Naive thymus-derived CD8-positive, alpha-beta T cell (primary cell): Measurements from ENCODE around the gene EYA3. TPM values are rescaled to one million over a fixed set of nuclear protein-coding genes. Genes with fewer than 3 reads are reported as not detected.

Experiments
- ATAC-seq, 2 donors: fragments of 150-1000 bp; cut with Tn5 transposase in 1 of 2; sonication (Bioruptor Pico), chemical (Tn5 transposase) in 1 of 2; 1 replicate in 1 of 2; 2 replicates in 1 of 2; pipeline ENCODE4 v1.10.0; 2021; ENCODE audit warnings: mild to moderate bottlenecking in 2 of 2, moderate library complexity in 2 of 2
- POLR2A ChIA-PET: fragments of 350-600 bp; sonication (Branson Sonifier 250); formaldehyde crosslinking; loops from one replicate; lab custom pipeline; 2021; ENCODE audit warnings: antibody characterized with exemption; lab: Charles Lee
- DNase-seq, 10 donors: peaks; one replicate each; pipeline versions ENCODE4 v3.0.0 to v3.0.0-alpha.2; 2020 to 2022
- H3K27ac Mint-ChIP-seq, 10 donors: one replicate each; pipeline ENCODE4 v1.8.0; 2020 to 2022; ENCODE audit warnings: mild to moderate bottlenecking in 10 of 10, mixed read lengths in 10 of 10, moderate library complexity in 4 of 10, inconsistent platforms in 1 of 10
- H3K27me3 Mint-ChIP-seq, 5 donors: one replicate each; pipeline ENCODE4 v1.8.0; 2021 to 2022; ENCODE audit warnings: mixed read lengths in 5 of 5
- H3K36me3 Mint-ChIP-seq, 3 donors: one replicate each; pipeline ENCODE4 v1.8.0; 2020 to 2022; ENCODE audit warnings: mixed read lengths in 3 of 3, mild to moderate bottlenecking in 2 of 3, inconsistent platforms in 1 of 3
- H3K4me1 Mint-ChIP-seq, 4 donors: one replicate each; pipeline ENCODE4 v1.8.0; 2021 to 2022; ENCODE audit warnings: mixed read lengths in 4 of 4
- H3K4me3 Mint-ChIP-seq, 10 donors: one replicate each; pipeline ENCODE4 v1.8.0; 2020 to 2022; ENCODE audit warnings: mild to moderate bottlenecking in 10 of 10, mixed read lengths in 10 of 10, moderate library complexity in 6 of 10, inconsistent platforms in 1 of 10
- H3K9me3 Mint-ChIP-seq, 9 donors: one replicate each; pipeline ENCODE4 v1.8.0; 2020 to 2022; ENCODE audit warnings: mixed read lengths in 9 of 9, mild to moderate bottlenecking in 3 of 9, inconsistent platforms in 1 of 9, moderate library complexity in 1 of 9
- polyA plus RNA-seq, 3 donors: library from polyadenylated mRNA; unstranded; fragments of 300-500 nt; fragmentation: Illumina TruSeq; gene quantifications; one replicate each; pipeline ENCODE4 v1.2.3, GENCODE V29; 2021
- total RNA-seq, 8 experiments: library from RNA in 2 of 8; stranded (reverse) in 2 of 8; gene quantifications; one replicate each; pipeline ENCODE4 v1.2.3 and lab custom pipeline; 2021 to 2026

Gene EYA3
- total and polyA plus RNA-seq, 5 experiments from 2014 or later = 1.8 to 22.8 (median 6.2) TPM

DNA sequence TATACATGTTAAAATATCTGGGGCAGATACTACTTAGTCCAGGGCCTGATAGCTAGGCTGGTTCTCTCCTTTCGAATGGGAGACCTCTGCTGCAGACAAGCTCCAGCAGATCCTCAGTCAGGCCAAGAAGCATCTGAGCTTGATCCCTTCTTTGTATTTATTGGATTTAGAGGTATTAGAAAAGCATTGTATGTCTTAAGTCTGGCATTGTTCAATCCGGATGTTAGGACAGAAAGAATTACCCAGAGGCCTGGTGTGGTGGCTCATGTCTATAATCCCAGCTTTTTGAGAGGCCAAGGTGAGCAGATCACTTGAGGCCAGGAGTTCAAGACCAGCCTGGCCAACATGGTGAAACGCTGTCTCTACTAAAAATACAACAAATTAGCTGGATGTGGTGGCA lies 21.2 kb upstream of the EYA3 start:
- POLR2A ChIA-PET = interaction anchor here (0.9 kb wide), 1 partner anchor 20 kb away, joined by 4 read pairs; no protein-coding TSS in a partner anchor
- Mint-ChIP-seq H3K9me3 (no peaks in the 10 kb centered on the region), H3K27me3 (peaks cover 0 to 3% (median 0%) of the 10 kb centered on the region in 5 donors), H3K36me3 (no peaks in the 10 kb centered on the region), H3K4me1 (peaks cover 0 to 24% (median under 1%) of the 10 kb centered on the region in 4 donors), H3K27ac (no peak overlapping the region), H3K4me3 (no peak overlapping the region)
- DNase-seq = no peak
- ATAC-seq = no peak

DNA sequence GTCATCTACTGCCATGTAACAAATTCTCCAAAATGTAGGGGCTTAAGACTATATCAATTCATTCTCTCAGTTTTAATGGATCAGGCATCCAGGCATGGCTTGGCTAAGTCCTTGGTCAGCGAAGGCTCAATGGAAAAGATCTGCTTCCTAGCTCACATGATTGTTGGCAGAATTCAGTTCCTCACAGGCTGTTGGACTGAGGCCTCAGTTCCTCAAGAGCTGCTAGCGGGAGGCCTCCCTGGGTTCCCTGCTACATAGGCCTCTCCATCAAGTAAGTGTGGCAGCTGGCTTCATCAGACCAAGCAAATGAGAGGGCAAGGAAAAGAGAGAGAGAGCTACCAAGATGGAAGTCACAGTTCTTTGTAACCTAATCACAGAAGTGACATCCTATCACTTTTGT lies 19.6 kb upstream of the EYA3 start:
- H3K4me3 Mint-ChIP-seq = no peak overlapping the region
- POLR2A ChIA-PET = interaction anchor here (0.6 kb wide), 1 partner anchor 666 kb away, joined by 3 read pairs; no protein-coding TSS in a partner anchor
- H3K4me1 Mint-ChIP-seq = peaks cover 0 to 16% (median under 1%) of the 10 kb centered on the region in 4 donors
- ATAC-seq (no peak), DNase-seq (no peak)
- H3K27ac Mint-ChIP-seq = no peak overlapping the region
- no peaks in the 10 kb centered on the region for H3K9me3 Mint-ChIP-seq
- no peaks in the 10 kb centered on the region for H3K36me3 Mint-ChIP-seq
- peaks cover 0 to 3% (median 0%) of the 10 kb centered on the region in 5 donors for H3K27me3 Mint-ChIP-seq

DNA sequence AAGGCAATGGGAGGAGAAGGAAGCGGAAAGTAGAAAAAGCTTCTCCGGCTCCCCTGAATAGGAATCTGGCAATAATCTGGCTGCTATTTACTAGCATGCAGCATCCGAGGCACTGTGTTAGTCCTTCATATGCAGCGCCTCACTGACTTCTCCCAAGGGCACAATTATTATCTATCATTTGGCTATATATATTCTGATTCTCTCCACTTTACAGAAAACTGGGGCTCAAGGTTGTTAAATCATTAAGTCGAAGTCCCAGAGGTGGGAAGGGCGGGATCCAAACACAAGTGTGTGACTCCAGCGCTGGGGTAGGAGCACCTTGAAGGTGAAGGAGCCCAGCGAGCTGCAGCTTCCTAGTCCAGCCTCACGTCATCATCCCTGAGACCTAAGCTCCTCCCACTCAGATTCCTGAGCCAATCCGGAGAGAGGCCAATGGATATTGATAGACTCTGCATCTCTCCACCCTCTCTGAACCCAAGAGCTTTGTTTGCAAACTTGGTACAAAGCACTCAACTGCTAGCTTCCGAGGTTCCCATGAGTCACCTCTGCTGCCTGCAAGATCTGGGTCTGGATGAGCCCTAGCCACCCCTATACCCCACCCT lies 16.6 kb upstream of the EYA3 start:
- Mint-ChIP-seq H3K36me3 (no peaks in the 10 kb centered on the region), H3K4me3 (no peak overlapping the region), H3K27ac (no peak overlapping the region), H3K27me3 (no peaks in the 10 kb centered on the region), H3K4me1 (no peaks in the 10 kb centered on the region), H3K9me3 (no peaks in the 10 kb centered on the region)
- ATAC-seq (no peak), DNase-seq (no peak)
- POLR2A ChIA-PET = interaction anchor here (0.5 kb wide), 1 partner anchor 15 kb away, joined by 3 read pairs; no protein-coding TSS in a partner anchor

DNA sequence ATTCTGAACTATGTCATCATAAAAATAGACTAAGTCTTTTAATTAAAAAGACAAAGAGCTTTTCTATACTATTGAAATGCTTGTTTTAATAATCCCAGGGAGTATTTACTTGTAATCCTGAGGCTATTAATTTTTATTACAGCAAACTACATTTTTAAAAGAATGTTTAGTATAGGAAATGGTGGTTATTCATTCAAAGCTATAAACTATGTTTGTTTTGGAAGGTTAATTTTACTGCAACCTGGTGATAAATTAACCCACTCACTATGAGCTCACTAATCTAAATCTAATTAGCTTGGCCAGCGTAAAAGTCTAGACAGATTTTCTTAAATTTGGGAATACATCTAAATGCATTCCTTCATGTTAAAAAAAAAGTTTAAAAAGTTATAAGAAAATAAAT lies 13.8 kb upstream of the EYA3 start:
- Mint-ChIP-seq H3K36me3 (no peaks in the 10 kb centered on the region), H3K4me3 (no peak overlapping the region), H3K9me3 (no peaks in the 10 kb centered on the region), H3K27ac (no peak overlapping the region), H3K27me3 (peaks cover 0 to 2% (median 0%) of the 10 kb centered on the region in 5 donors), H3K4me1 (no peaks in the 10 kb centered on the region)
- ATAC-seq = no peak
- POLR2A ChIA-PET = interaction anchor here (0.7 kb wide), 1 partner anchor 13 kb away, joined by 4 read pairs; no protein-coding TSS in a partner anchor
- no peak for DNase-seq

DNA sequence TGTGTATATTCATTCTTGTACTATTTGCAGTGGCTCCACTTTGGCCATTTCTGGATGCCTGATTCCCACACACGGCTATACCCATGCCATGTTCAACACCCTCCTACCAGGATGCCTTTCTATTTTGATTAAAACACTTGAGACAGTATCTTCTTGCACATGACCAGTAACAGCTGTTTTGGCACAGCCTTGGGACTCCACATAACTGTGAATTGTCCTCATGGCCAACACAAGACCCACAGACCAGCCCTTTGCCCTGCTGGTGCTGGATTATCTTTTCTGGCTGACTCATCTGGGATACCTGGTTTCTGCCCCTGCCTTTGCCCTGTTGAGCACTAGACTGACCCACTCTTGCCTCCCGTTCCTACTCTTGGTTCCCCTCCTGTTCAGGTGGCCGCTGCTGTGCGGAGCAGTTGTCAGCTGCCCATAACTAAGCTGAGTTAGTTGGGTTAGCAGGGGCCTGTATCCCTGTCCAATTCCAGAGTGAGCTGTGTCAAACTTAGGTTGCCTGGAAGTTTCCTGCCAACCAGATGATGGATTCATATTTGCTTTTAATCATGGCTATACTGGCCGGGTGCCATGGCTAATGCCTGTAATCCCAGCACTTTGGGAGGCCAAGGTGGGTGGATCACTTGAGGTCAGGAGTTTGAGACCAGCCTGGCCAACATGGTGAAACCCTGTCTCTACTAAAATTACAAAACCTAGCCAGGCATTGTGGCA lies 10.8 kb upstream of the EYA3 start:
- POLR2A ChIA-PET = no interaction called here
- H3K9me3 Mint-ChIP-seq = no peaks in the 10 kb centered on the region
- peaks cover 0 to 7% (median 4%) of the 10 kb centered on the region in 5 donors for H3K27me3 Mint-ChIP-seq

DNA sequence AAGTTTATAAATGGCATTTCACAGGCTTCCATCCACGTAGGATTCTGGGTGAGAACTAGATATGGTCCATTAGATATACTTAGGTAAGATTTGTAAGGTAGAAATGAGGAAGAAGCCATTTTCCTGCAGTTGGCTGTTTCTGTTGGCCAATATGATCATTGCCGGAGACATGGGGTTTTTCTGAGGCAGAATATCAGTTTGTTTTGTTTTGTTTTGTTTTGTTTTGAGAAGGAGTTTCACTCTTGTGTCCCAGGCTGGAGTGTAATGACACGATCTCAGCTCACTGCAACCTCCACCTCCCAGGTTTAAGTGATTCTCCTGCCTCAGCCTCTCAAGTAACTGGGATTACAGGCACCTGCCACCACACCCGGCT lies 8.7 kb upstream of the EYA3 start:
- Mint-ChIP-seq H3K27me3 (peaks cover 0 to 7% (median 4%) of the 10 kb centered on the region in 5 donors), H3K36me3 (no peaks in the 10 kb centered on the region), H3K27ac (no peak overlapping the region), H3K4me1 (no peaks in the 10 kb centered on the region), H3K9me3 (no peaks in the 10 kb centered on the region), H3K4me3 (no peak overlapping the region)
- ATAC-seq (no peak), DNase-seq (no peak)
- POLR2A ChIA-PET = no interaction called here

More for the DNA sequence above, 10.8 kb upstream of the EYA3 start:
- no peak overlapping the region for H3K27ac Mint-ChIP-seq
- ATAC-seq = no peak
- no peaks in the 10 kb centered on the region for H3K36me3 Mint-ChIP-seq
- H3K4me1 Mint-ChIP-seq = no peaks in the 10 kb centered on the region
- no peak for DNase-seq
- no peak overlapping the region for H3K4me3 Mint-ChIP-seq

DNA sequence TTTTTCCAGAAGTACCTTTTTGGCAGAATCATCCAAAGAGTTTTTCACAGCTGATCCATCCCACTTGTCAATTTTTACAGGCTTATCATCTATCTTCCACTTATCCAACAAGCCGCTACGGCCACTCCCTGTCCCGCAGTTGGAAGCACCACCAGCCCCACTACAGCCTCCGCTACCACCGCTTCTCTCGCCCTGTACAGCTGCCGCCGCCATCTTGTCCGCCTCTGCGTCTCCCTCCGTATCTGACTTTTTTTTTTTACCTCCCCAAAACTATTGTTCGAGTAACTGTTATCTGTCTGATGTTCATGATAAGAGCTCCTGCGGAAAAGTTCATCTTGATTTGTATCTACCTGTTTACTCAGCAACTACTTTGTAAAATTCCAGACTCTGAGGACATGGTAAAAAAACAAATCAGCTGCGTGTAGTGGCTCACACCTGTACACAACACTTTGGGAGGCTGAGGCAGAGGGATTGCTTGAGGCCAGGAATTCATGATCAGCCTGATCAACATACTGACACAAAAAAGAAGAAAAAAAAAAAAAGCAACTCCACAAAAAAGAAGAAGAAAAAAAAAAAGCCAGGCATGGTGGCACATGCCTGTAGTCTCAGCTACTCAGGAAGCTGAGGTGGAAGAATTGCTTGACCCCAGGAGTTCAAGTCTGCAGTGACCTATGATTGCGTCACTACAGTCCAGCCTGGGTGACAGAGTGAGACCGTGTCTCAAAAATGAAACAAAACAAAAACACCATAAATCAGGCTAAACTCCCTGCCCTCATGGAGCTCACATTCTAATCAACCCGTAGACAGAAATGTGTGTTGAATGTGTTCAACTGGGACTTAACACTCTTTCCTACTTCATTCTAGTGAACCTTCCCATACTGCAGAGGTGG lies 8.0 kb upstream of the EYA3 start:
- H3K4me3 Mint-ChIP-seq = no peak overlapping the region
- DNase-seq (no peak), ATAC-seq (no peak)
- no peak overlapping the region for H3K27ac Mint-ChIP-seq
- no peaks in the 10 kb centered on the region for H3K9me3 Mint-ChIP-seq
- H3K4me1 Mint-ChIP-seq = no peaks in the 10 kb centered on the region
- no peaks in the 10 kb centered on the region for H3K36me3 Mint-ChIP-seq
- peaks cover 0 to 7% (median 4%) of the 10 kb centered on the region in 5 donors for H3K27me3 Mint-ChIP-seq
- POLR2A ChIA-PET = no interaction called here

DNA sequence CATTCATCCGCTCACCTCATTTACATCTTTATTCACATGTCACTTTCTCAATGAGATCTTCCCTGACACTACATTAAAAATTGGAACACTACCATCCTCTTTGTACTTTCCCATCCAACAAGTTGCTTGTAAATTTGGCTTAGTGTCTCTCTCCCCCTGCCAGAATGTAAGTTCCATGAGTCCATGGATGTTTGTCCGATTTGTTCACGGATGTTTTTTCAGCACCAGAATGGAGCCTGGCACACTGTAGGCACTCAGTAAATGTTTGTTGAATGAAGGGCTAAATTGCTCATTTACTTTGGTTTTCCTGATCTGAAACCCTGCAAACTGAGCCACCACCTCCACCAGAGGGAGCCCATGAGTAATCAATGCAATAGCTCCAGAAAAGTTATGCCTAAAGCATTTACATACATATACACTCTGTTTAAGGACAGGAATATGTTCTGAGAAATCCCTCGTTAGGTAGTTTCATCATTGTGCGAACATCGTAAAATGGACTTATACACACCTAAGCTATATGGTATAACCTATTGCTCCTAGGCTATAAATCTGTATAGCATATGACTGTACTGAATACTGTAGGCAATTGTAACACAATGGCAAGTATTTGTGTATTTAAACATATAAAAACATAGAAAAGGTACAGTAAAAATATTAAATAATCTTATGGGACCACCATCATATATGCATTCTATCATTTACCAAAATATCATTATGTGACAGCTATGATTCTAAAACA lies 2.8 kb upstream of the EYA3 start:
- no peak for ATAC-seq
- Mint-ChIP-seq H3K36me3 (no peaks in the 10 kb centered on the region), H3K27me3 (peaks cover 0 to 6% (median 2%) of the 10 kb centered on the region in 5 donors), H3K4me1 (peaks cover 16 to 31% (median 26%) of the 10 kb centered on the region in 4 donors), H3K27ac (peak overlapping the region in 9 of 10 donors; percentile 23 to 93 (median 74)), H3K9me3 (no peaks in the 10 kb centered on the region), H3K4me3 (peak overlapping the region; percentile 42 to 78 (median 60))
- POLR2A ChIA-PET = interaction anchor here (0.6 to 1.0 kb wide), 4 partner anchors 105 to 237 kb away, joined by 3 to 5 read pairs (median 3); partner anchors contain the start of gene MED18
- DNase-seq = peak; percentile 22 to 84 (median 74)

DNA sequence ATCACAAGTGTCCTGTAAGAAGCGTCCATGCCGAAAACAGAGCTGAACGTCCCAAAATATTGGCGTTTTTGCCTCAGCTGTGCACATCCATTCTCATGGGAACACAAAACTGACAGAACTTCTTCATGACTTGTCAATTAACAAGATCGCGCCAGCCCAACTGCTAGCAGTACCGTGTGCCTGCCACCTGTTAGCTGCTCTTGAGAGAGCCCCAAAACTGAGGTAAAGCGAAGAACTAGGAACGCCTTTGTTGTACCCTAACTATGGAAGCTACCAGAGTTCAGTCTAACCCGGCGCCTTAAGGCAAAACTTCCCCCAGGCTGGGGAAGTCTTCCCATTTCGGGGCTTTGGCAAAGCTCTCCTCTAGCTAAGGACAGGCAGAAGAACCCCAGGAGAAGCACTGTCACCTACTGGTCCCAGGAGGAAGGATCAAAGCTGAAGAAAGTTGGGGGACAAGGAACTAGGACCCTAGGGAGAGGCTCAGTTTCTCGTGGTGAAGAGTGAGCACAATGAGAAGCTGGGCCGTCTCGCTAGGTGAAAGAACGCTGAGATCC lies 719 bp downstream of the EYA3 start:
- H3K27ac Mint-ChIP-seq = peak overlapping the region; percentile 86 to 98 (median 96)
- ATAC-seq = peak in 1 of 2 donors; percentile 13
- peaks cover 0 to 4% (median 0%) of the 10 kb centered on the region in 5 donors for H3K27me3 Mint-ChIP-seq
- DNase-seq = peak in 4 of 10 donors; percentile 7 to 30 (median 23)
- no peaks in the 10 kb centered on the region for H3K9me3 Mint-ChIP-seq
- no peaks in the 10 kb centered on the region for H3K36me3 Mint-ChIP-seq
- POLR2A ChIA-PET = interaction anchor here (0.8 to 2.0 kb wide), 6 partner anchors 85 to 555 kb away, joined by 3 to 9 read pairs (median 6); partner anchors contain the start of genes MED18, STX12 and TAF12
- peaks cover 18 to 53% (median 46%) of the 10 kb centered on the region in 4 donors for H3K4me1 Mint-ChIP-seq
- H3K4me3 Mint-ChIP-seq = peak overlapping the region; percentile 94 to 99 (median 98)

DNA sequence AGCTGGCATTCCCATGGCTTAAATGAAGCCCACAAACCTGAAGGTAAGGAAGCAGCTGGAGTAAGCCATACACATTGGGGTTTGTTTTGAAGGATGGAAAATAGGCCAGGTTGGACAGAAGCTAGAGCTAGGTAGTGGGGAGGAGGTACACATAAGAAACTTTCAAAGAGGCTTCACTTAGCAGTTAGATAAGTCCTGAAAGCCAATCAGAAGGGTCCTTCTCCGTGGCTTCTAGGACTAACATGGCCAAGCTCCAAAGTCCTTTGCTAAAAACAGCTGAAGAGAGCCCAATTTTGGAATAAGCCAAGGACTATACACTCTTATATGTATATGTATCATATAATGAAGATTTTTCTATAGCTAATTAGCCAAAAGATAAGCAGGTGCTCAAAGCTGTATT lies 1.8 kb downstream of the EYA3 start:
- POLR2A ChIA-PET = interaction anchor here (1.0 kb wide), 1 partner anchor 31 kb away, joined by 3 read pairs; no protein-coding TSS in a partner anchor
- H3K27me3 Mint-ChIP-seq = peaks cover 0 to 2% (median 0%) of the 10 kb centered on the region in 5 donors
- H3K27ac Mint-ChIP-seq = peak overlapping the region in 2 of 10 donors; percentile 22 to 40
- ATAC-seq = no peak
- H3K4me1 Mint-ChIP-seq = peaks cover 18 to 58% (median 46%) of the 10 kb centered on the region in 4 donors
- no peaks in the 10 kb centered on the region for H3K36me3 Mint-ChIP-seq
- DNase-seq = no peak
- peak overlapping the region in 5 of 10 donors; percentile 22 to 99 (median 97) for H3K4me3 Mint-ChIP-seq
- no peaks in the 10 kb centered on the region for H3K9me3 Mint-ChIP-seq

DNA sequence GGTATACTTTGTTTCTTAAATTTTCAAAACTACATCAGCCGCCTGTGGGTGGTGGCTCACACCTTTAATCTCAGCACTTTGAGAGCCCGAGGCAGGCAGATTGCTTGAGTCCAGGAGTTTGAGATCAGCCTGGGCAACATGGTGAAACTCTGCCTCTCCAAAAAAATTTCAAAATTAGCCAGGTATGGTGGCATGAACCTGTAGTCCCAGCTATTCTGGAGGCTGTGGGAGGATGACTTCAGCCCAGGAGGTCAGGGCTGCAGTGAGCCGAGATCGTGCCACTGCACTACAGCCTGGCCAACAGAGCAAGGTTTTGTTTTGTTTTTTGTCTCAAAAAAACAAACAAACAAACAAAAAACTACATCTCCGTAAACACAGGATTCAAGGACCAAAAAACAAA lies 3.3 kb downstream of the EYA3 start:
- H3K36me3 Mint-ChIP-seq = peaks cover 0 to 10% (median 0%) of the 10 kb centered on the region in 3 donors
- no peak overlapping the region for H3K27ac Mint-ChIP-seq
- H3K27me3 Mint-ChIP-seq = no peaks in the 10 kb centered on the region
- POLR2A ChIA-PET = interaction anchor here (0.6 kb wide), 1 partner anchor 313 kb away, joined by 4 read pairs; no protein-coding TSS in a partner anchor
- peaks cover 12 to 53% (median 41%) of the 10 kb centered on the region in 4 donors for H3K4me1 Mint-ChIP-seq
- no peak for ATAC-seq
- no peak overlapping the region for H3K4me3 Mint-ChIP-seq
- DNase-seq = no peak
- H3K9me3 Mint-ChIP-seq = no peaks in the 10 kb centered on the region
